Measurements from ENCODE around the gene ASXL1.

Gene ASXL1

DNA sequence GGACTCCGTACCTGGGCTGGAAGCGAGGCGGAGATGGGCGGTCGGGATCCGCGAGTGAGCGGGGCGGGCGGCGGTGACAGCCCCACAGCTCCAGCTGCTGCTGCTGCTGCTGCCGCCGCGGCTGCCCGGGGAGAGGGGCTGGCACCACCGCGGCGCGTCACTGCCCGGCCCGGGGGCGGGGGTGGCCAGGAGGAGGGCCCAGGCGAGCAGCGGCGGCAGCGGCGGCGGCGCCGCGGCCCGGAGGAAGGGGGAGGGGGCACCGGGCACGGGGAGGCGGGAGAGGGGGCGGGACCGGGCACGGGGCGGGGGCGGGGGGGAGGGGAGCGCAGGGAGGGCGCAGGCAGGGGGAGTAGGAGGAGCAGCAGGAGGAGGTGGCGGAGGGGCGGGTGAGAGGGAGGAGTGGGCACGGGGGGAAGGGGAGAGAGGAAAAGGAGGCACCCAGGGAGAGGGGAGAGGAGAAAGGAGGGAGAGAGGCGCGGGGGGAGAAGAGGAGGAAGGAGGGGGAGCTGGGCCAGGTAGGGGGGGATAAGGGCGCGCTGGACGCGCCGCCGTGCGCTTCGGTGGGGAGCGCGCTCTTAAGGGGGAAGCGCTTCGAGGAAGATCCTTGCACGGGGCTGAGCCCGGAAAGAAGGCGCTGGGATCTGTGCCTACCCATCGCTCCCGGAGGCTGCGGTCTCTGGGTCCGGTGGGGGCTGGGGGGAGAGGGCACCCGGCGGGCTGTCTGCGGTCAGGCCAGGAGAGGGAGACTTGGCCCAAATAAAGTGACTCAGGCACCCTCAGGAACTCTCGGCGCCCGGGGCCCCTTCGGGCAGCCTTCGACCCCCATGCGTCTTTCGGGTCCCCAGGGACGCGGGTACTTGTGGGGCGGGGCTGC, 125.5 kb downstream of the ASXL1 start:
- peak overlapping the region; percentile 80 for H3K4me3 ChIP-seq (ENCODE audit: low read length)
- DNase-seq (ENCODE audit: low read depth, low spot score), result peak; percentile 84

- DNase-seq (ENCODE audit: low read depth, low spot score), result no peak
These were observed 126.3 kb downstream of the ASXL1 start for GRCh38 chr20:32484225-32484957.

DNA sequence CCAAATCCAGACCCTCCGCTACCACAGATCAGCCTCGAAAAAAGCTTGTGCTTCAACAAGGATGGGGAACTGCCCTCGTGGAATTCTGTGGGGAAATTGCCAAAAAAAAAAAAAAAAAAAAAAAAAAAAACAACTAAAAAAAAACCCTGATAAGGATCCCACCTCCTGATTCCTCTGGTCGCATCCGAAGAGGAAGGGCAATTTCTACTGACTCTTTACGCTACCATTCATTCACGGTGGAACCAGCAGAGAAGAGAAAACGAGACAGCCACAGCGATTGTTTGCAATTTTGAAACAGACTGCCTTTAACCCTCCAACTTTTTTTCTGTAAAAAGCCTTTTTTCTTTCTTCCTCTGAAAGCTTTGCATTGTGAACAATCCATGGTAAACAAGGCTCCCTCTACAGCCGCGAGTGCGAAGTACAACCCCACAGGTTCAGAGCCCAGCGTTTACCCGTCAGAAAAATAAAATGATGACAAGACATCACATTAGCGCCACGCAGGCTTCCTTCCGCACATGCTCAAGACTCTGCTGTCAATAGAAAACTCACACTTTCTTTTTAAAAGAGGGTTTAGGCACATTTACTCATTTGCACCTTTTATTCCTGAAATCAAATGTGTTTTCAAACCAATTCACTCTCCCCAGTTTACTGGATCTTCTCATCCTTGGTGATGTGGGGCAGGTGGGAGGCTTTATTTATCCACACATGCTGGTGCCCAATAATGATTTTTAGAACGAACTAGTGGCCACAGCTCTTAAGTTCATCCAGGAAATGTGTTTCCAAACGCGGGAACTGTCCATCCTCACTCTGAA, 127.0 kb downstream of the ASXL1 start:
- DNase-seq (ENCODE audit: low read depth, low spot score), result peak; percentile 93
- peak overlapping the region; percentile 80 for H3K4me3 ChIP-seq (ENCODE audit: low read length)

More at GRCh38 chr20:32484225-32484957, 126.3 kb downstream of the ASXL1 start:
- peak overlapping the region; percentile 80 for H3K4me3 ChIP-seq (ENCODE audit: low read length)

GRCh38 chr20:32485770-32486478, 127.8 kb downstream of the ASXL1 start:
- H3K4me3 ChIP-seq (ENCODE audit: low read length), result no peak overlapping the region
- DNase-seq (ENCODE audit: low read depth, low spot score), result no peak

DNA sequence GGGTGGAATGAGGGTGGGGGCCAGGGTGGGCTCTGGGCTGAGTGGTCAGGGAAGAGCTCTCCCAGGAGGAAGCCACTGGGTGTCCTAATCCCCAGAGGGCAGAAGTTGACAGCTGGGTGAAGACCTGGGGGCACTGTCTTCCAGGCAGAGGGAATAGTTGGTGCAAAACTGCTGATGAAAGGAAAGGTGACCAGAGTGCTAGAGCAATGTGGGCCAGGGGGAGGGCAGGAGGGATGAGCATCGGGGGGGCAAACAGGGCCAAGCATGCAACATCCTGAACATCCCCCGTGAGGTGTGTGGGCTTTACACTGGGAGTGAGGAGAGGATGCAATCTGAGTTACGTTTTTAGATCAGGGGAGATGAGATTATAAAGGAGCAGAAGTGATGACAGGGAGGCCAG, 129.2 kb downstream of the ASXL1 start:
- DNase-seq (ENCODE audit: low read depth, low spot score), result no peak
- H3K4me3 ChIP-seq (ENCODE audit: low read length), result no peak overlapping the region

- DNase-seq (ENCODE audit: low read depth, low spot score), result no peak
- H3K4me3 ChIP-seq (ENCODE audit: low read length), result no peak overlapping the region
These were observed 130.1 kb downstream of the ASXL1 start for GRCh38 chr20:32488066-32488838.
